ENCODE measurements around the gene CCNG1.
"Not testable (repeated sequence)": the region's sequence is repeated elsewhere in the genome, so short reads cannot be mapped to it uniquely, and the experiment has no call there.

CCNG1 gene

DNA sequence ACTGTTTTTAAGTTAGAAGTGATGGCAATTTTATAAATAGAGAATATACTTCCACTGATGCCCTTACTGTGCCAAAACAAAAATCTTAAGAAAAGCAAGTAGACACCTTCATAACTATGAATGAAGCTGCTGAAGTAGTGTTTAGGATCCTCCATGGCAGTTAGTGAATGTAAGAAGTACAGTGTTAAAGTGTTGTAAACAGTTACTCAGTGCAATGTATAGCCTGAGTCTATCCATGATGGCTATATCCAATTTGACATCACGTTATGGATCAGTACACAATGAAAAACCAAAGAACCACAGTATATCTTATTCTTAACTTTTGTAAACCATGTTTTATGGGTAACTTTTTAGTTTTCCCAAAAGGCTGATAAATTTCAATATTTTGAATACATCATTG is 7.1 kb downstream of the CCNG1 start:
- no peak for DNase-seq (ENCODE audit: low read depth)
- TF ChIP-seq, protein P1, sequence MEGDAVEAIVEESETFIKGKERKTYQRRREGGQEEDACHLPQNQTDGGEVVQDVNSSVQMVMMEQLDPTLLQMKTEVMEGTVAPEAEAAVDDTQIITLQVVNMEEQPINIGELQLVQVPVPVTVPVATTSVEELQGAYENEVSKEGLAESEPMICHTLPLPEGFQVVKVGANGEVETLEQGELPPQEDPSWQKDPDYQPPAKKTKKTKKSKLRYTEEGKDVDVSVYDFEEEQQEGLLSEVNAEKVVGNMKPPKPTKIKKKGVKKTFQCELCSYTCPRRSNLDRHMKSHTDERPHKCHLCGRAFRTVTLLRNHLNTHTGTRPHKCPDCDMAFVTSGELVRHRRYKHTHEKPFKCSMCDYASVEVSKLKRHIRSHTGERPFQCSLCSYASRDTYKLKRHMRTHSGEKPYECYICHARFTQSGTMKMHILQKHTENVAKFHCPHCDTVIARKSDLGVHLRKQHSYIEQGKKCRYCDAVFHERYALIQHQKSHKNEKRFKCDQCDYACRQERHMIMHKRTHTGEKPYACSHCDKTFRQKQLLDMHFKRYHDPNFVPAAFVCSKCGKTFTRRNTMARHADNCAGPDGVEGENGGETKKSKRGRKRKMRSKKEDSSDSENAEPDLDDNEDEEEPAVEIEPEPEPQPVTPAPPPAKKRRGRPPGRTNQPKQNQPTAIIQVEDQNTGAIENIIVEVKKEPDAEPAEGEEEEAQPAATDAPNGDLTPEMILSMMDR (IDR thresholded peaks at IDR 0.05; ENCODE audit: insufficient read depth, low read depth, low read length, missing control alignments) = no peak
- no peak overlapping the region for H3K4me3 ChIP-seq (ENCODE audit: low read depth, low read length)

DNA sequence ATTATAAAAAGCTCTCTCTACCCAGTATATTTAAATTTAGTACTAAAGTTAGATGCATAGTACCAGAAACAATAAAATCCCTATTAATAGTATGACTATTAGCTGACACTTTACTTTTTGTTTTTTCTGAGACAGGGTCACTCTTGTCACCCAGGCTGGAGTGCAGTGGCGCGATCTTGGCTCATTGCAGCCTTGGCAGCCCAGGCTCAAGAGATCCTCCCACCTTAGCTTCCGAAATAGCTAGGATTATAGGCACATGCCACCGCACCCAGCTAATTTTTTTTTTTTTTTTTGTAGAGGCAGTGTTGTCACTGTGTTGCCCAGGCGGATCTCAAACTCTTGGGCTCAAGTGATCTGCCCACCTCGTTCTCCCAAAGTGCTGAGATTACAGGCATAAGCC is 8.0 kb downstream of the CCNG1 start:
- no peak overlapping the region for H3K4me3 ChIP-seq (ENCODE audit: low read depth, low read length)
- TF ChIP-seq, protein P1 (IDR thresholded peaks at IDR 0.05; ENCODE audit: insufficient read depth, low read depth, low read length, missing control alignments) = no peak
- no peak for DNase-seq (ENCODE audit: low read depth)

DNA sequence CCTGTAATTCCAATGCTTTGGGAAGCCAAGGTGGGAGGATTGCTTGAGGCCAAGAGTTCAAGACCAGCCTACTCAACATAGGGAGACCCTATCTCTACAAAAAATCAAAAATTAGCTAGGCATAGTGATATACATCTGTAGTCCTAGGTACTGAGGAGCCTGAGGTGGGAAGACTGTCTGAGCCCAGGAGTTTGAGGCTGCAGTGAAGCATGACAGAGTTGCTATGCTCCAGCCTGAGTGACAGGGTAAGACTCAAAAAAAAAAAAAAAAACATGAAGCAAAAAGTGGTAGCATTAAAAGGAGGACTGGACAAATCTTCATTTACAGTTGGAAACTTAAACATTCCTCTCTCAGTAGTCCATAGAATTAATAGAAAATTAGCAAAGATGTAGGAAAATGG is 9.8 kb downstream of the CCNG1 start:
- TF ChIP-seq, protein P1 (IDR thresholded peaks at IDR 0.05; ENCODE audit: insufficient read depth, low read depth, low read length, missing control alignments) = no peak
- H3K4me3 ChIP-seq (ENCODE audit: low read depth, low read length) = no peak overlapping the region
- DNase-seq (ENCODE audit: low read depth) = no peak

DNA sequence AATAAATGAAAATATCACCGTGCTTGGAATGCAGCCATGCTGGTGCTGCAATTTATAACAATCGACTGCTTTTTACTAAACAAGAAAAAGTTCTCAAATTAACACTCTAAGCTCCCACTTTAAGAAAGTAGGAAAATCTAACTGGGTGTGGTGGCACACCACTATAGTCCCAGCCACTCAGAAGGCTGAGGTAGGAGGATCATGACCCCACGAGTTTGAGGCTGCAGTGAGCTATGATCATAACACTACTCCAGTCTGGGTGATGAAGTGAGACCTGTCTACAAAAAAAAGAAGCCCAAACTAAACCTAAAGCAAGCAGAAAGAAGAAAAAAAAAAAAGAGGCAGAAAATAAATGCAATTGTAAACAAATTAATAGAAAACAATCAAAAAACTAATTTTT is 10.5 kb downstream of the CCNG1 start:
- no peak for DNase-seq (ENCODE audit: low read depth)
- TF ChIP-seq, protein P1 (IDR thresholded peaks at IDR 0.05; ENCODE audit: insufficient read depth, low read depth, low read length, missing control alignments) = no peak
- no peak overlapping the region for H3K4me3 ChIP-seq (ENCODE audit: low read depth, low read length)

DNA sequence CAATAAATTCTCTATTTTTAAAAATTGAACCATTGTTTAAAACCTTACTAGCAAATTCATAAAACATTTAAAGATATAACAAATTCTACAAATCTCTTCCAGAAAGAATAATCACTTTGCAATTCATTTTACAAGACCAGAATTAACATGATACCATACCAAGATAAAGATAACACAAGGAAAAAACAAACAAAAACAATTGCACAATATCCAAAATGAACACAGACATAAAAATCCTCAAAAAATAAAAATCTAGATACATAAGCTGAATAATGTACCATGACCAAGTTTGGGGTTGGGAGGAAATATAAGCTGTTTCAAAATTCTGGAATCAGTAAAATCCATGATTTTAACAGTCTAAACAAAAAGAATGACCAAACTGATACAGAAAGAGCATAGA is 11.1 kb downstream of the CCNG1 start:
- TF ChIP-seq, protein P1 (IDR thresholded peaks at IDR 0.05; ENCODE audit: insufficient read depth, low read depth, low read length, missing control alignments) = no peak
- DNase-seq (ENCODE audit: low read depth) = no peak
- no peak overlapping the region for H3K4me3 ChIP-seq (ENCODE audit: low read depth, low read length)

DNA sequence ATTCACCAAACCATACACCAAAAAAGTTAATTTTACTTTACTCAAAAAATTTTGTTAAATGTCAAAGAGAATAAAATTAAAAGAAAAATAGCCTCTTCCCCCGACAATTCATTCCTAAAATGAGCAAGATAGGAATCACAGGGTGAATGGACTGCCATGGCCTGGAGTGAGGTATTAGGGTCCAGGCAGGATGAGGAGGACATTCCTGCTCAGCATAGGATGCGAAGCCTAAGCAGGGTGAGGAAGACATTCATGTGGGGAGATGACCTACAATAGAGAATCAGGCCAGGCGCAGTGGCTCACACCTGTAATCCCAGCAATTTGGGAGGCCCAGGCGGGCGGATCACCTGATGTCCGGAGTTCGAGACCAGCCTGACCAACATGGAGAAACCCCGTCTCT is 14.1 kb downstream of the CCNG1 start:
- TF ChIP-seq, protein P1 (IDR thresholded peaks at IDR 0.05; ENCODE audit: insufficient read depth, low read depth, low read length, missing control alignments) = no peak
- DNase-seq (ENCODE audit: low read depth) = no peak
- no peak overlapping the region for H3K4me3 ChIP-seq (ENCODE audit: low read depth, low read length)

DNA sequence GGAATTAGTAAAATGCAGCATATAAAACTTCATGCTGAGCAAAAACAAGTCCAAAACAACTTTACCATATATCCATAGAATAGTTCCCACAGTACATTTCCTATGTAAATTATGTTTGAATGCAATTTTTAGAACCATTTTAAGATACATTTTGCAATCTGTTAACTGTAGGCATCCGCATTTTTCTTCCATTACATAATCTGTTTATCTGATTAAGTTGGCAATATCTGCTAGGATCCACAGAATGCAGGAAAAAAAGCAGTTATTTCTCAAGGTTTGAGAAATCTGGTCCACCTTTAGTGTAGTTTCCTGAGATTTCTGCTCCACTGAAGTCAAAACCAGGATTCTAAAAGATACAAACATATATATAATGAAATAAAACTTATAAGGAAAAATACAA is 16.3 kb downstream of the CCNG1 start:
- no peak for DNase-seq (ENCODE audit: low read depth)
- no peak overlapping the region for H3K4me3 ChIP-seq (ENCODE audit: low read depth, low read length)
- TF ChIP-seq, protein P1 (IDR thresholded peaks at IDR 0.05; ENCODE audit: insufficient read depth, low read depth, low read length, missing control alignments) = no peak

DNA sequence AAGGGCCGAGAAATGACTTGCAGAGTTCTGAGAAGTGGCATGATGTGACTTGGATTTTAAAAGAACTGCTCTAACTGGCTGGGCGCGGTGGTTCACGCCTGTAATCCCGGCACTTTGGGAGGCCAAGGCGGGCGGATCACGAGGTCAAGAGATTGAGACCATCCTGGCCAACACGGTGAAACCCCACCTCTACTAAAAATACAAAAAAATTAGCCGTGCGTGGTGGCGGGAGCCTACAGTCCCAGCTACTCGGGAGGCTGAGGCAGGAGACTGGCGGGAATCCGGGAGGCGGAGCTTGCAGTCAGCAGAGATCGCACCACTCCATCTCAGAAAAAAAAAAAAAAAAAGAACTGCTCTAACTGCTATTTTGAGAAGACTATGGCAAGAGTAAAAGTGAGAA is 18.0 kb downstream of the CCNG1 start:
- not testable (repeated sequence) for H3K4me3 ChIP-seq (ENCODE audit: low read depth, low read length)

More for the DNA sequence above, 18.0 kb downstream of the CCNG1 start:
- DNase-seq (ENCODE audit: low read depth) = not testable (repeated sequence)
